Muscle layer of colon (tissue), 2 donors: Measurements from ENCODE around the gene INSYN2B.

Source experiments
- H3K27ac ChIP-seq: one replicate; pipeline ENCODE4 v1.7.0; 2013; ENCODE audit warnings: low read depth, mild to moderate bottlenecking, low read length, moderate library complexity
- H3K27me3 ChIP-seq, 2 donors: one replicate each; pipeline ENCODE4 v1.7.0; 2013; ENCODE audit warnings: low read length in 2 of 2, mild to moderate bottlenecking in 2 of 2; ENCODE audit not compliant: insufficient read depth in 2 of 2, control insufficient read depth in 1 of 2
- H3K36me3 ChIP-seq: one replicate; pipeline ENCODE4 v1.7.0; 2013; ENCODE audit warnings: mild to moderate bottlenecking, low read length; ENCODE audit not compliant: insufficient read depth
- H3K4me1 ChIP-seq: one replicate; pipeline ENCODE4 v1.7.0; 2013; ENCODE audit warnings: mild to moderate bottlenecking, low read length; ENCODE audit not compliant: insufficient read depth
- H3K4me3 ChIP-seq, 2 donors: one replicate each; pipeline ENCODE4 v1.7.0; 2013; ENCODE audit warnings: low read length in 2 of 2, low read depth in 1 of 2, mild to moderate bottlenecking in 1 of 2, moderate library complexity in 1 of 2
- H3K9ac ChIP-seq: one replicate; pipeline ENCODE4 v1.7.0; 2013; ENCODE audit warnings: low read length
- H3K9me3 ChIP-seq: one replicate; pipeline ENCODE4 v1.7.0; 2013; ENCODE audit warnings: mild to moderate bottlenecking, low read length
- donor health status: abdominal sarcoma.
- donor health status: Adenocarcinoma of cecum.

The INSYN2B gene

DNA sequence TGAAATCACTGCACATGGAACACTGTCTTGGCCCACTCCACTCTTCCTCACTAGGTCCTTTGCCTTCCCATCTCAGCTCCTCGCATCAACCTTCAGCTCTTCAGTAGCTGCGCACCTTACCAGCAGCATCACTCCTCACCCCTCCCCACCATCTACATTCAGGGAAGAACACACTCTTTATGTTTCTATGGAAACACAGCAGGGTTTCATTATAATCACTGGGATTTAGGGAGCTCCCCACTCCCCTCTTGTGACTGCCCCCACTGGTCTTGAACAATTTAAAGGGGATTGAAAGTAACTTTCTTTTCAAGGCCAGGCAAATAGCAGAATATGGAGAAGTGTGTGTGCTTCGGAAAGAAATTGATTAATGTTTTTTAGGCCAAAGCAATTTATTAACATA is 111.2 kb downstream of the INSYN2B start:
- H3K27me3 ChIP-seq = no peaks in the 10 kb centered on the region
- H3K9ac ChIP-seq = no peak overlapping the region
- no peaks in the 10 kb centered on the region for H3K9me3 ChIP-seq
- H3K4me1 ChIP-seq = no peaks in the 10 kb centered on the region
- H3K27ac ChIP-seq = no peak overlapping the region
- no peak overlapping the region for H3K4me3 ChIP-seq
- H3K36me3 ChIP-seq = no peaks in the 10 kb centered on the region

DNA sequence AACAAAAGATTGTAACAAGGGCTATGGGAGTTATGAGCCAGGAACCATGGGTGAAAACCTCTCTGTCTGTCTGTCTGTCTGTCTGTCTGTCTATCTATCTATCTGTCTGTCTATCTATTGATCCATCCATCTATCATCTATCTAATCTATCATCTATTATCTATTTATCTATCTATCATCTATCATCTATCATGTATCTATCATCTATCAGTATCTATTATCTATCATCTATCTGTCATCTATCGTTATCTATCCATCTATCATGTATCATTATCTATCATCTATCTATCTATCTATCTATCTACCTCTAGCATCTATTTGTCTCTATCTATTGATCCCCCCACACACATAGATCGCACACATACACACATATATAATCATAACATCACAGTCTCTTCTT is 112.9 kb downstream of the INSYN2B start:
- no peak overlapping the region for H3K27ac ChIP-seq
- H3K4me1 ChIP-seq = no peaks in the 10 kb centered on the region
- no peaks in the 10 kb centered on the region for H3K9me3 ChIP-seq
- no peak overlapping the region for H3K9ac ChIP-seq
- no peaks in the 10 kb centered on the region for H3K27me3 ChIP-seq
- H3K36me3 ChIP-seq = no peaks in the 10 kb centered on the region
- H3K4me3 ChIP-seq = no peak overlapping the region

- Histone ChIP-seq H3K27ac (no peak overlapping the region), H3K4me1 (no peaks in the 10 kb centered on the region), H3K9ac (no peak overlapping the region), H3K27me3 (no peaks in the 10 kb centered on the region), H3K9me3 (no peaks in the 10 kb centered on the region), H3K36me3 (no peaks in the 10 kb centered on the region), H3K4me3 (no peak overlapping the region)
Measured at GRCh38 chr5:169864483-169864882, 115.8 kb downstream of the INSYN2B start.

DNA sequence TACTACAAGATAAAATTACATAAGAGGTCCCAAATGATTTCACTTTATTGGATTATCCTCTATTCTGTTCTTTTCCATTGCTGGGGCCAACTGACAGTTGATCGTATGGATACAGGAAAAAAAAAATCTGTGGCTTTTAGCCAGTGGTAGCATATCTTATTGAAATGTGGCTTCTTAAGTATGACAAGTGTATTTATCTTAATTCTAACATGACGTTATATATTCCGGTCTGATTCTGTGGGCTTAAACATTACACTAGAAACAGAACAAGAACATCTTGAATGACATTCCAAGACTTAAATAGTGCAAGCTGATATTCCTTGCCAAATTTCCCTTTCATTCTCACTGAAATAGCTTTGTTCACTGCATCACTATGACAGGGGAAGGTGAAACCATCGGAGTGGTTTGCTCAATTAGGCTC is 117.9 kb downstream of the INSYN2B start:
- Histone ChIP-seq H3K36me3 (no peaks in the 10 kb centered on the region), H3K9ac (no peak overlapping the region), H3K9me3 (no peaks in the 10 kb centered on the region), H3K4me3 (no peak overlapping the region), H3K27ac (no peak overlapping the region), H3K4me1 (no peaks in the 10 kb centered on the region), H3K27me3 (no peaks in the 10 kb centered on the region)

DNA sequence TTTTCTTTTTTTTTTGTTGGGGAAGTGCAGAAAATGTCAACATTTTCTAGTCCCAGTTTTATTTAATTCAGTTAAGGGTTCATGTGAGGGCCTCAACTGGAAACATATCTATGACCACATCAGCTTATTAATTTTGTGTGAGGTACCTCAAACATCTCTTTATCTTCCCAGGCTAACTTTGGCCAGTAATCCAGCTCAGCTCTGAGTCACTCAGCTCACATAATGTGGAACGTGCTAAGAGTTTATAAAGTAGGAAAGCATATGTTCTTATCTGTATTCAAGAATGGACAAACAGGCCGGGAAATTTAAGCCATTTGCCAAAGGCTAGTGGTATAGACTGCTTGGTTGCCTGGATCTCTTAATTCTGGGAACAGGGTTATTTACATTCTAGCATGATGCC is 118.4 kb downstream of the INSYN2B start:
- no peaks in the 10 kb centered on the region for H3K36me3 ChIP-seq
- no peak overlapping the region for H3K27ac ChIP-seq
- H3K27me3 ChIP-seq = no peaks in the 10 kb centered on the region
- no peaks in the 10 kb centered on the region for H3K4me1 ChIP-seq
- no peaks in the 10 kb centered on the region for H3K9me3 ChIP-seq
- H3K9ac ChIP-seq = no peak overlapping the region
- H3K4me3 ChIP-seq = no peak overlapping the region

- Histone ChIP-seq H3K4me1 (no peaks in the 10 kb centered on the region), H3K27me3 (no peaks in the 10 kb centered on the region), H3K36me3 (no peaks in the 10 kb centered on the region), H3K4me3 (no peak overlapping the region), H3K27ac (no peak overlapping the region), H3K9me3 (no peaks in the 10 kb centered on the region), H3K9ac (no peak overlapping the region)
Measured at GRCh38 chr5:169861433-169861832, 118.9 kb downstream of the INSYN2B start.

DNA sequence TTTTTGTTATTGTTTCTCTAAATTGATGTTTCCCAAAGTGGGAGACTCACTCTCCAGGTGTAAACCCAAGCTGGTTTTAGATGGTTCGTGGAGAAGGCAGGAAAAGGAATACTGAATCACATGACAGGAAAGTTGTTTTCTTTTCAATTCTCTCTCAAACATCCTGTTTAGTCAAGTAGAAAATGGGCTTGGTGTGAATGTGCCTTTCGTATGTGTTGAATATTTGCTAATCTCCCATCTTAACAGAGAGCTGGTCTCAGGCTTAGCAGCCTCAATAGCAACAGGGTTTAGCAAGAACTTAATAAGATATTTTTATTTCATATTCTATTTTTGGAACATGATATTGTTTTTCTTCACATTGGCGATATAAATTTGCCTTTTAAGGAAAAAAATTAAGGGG is 119.7 kb downstream of the INSYN2B start:
- Histone ChIP-seq H3K27me3 (no peaks in the 10 kb centered on the region), H3K4me1 (no peaks in the 10 kb centered on the region), H3K4me3 (no peak overlapping the region), H3K9me3 (no peaks in the 10 kb centered on the region), H3K27ac (no peak overlapping the region), H3K36me3 (no peaks in the 10 kb centered on the region), H3K9ac (no peak overlapping the region)

- Histone ChIP-seq H3K9ac (no peak overlapping the region), H3K36me3 (no peaks in the 10 kb centered on the region), H3K4me3 (no peak overlapping the region), H3K27ac (no peak overlapping the region), H3K27me3 (no peaks in the 10 kb centered on the region), H3K9me3 (no peaks in the 10 kb centered on the region), H3K4me1 (no peaks in the 10 kb centered on the region)
Measured at GRCh38 chr5:169856571-169856970, 123.7 kb downstream of the INSYN2B start.

- Histone ChIP-seq H3K9me3 (no peaks in the 10 kb centered on the region), H3K27me3 (no peaks in the 10 kb centered on the region), H3K36me3 (no peaks in the 10 kb centered on the region)
Measured at GRCh38 chr5:169851321-169851850, 128.9 kb downstream of the INSYN2B start.

GRCh38 chr5:169850409-169850808 is 129.9 kb downstream of the INSYN2B start:
- H3K4me3 ChIP-seq = no peak overlapping the region
- H3K27me3 ChIP-seq = no peaks in the 10 kb centered on the region
- H3K36me3 ChIP-seq = no peaks in the 10 kb centered on the region
- no peak overlapping the region for H3K27ac ChIP-seq
- no peaks in the 10 kb centered on the region for H3K9me3 ChIP-seq
- H3K4me1 ChIP-seq = no peaks in the 10 kb centered on the region
- H3K9ac ChIP-seq = no peak overlapping the region

More at GRCh38 chr5:169851321-169851850, 128.9 kb downstream of the INSYN2B start:
- H3K9ac ChIP-seq = no peak overlapping the region
- H3K4me1 ChIP-seq = no peaks in the 10 kb centered on the region
- H3K27ac ChIP-seq = no peak overlapping the region
- no peak overlapping the region for H3K4me3 ChIP-seq

DNA sequence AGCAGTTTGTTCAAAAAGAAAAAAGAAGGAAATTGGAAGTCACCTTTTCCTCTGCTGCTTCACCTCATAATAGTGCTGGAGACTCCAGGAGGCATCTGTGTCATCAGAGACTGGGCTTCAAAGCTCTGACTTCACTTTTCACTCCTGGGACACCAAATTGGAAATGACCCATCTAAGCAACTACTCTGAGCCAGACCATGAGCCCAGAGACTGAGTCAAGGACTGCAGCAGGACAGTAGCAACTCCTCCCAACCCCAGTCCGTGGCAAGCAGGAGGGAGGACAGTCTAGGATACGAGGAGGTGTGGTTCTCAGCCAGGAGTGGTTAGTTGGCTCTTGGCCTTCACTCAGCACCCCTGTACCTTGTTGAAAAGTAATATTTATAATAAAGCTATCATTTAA is 131.5 kb downstream of the INSYN2B start:
- no peaks in the 10 kb centered on the region for H3K9me3 ChIP-seq
- H3K27ac ChIP-seq = no peak overlapping the region
- H3K27me3 ChIP-seq = no peaks in the 10 kb centered on the region
- no peaks in the 10 kb centered on the region for H3K36me3 ChIP-seq
- H3K9ac ChIP-seq = no peak overlapping the region
- H3K4me3 ChIP-seq = no peak overlapping the region
- no peaks in the 10 kb centered on the region for H3K4me1 ChIP-seq

- Histone ChIP-seq H3K4me1 (no peaks in the 10 kb centered on the region), H3K9ac (no peak overlapping the region), H3K9me3 (no peaks in the 10 kb centered on the region), H3K27me3 (no peaks in the 10 kb centered on the region), H3K27ac (no peak overlapping the region), H3K36me3 (no peaks in the 10 kb centered on the region), H3K4me3 (no peak overlapping the region)
Measured at GRCh38 chr5:169848271-169848670, 132.0 kb downstream of the INSYN2B start.
